Stimulated activated naive CD8-positive, alpha-beta T cell treated with anti-CD3 and anti-CD28 coated beads, Interleukin-15, Interleukin-2, amounts not matched to agents 100 U/mL and 50 U/mL, for 24 hours (primary cell): ENCODE results near the gene DYNC1H1.
A peak's percentile ranks its signal among the peaks of the same experiment; 100 is the strongest.
"Not testable (repeated sequence)": the region's sequence is repeated elsewhere in the genome, so short reads cannot be mapped to it uniquely, and the experiment has no call there.

ENCODE experiments used
- ATAC-seq: fragments of 150-1000 bp; cut with Tn5 transposase; one replicate; pipeline ENCODE4 v1.10.0; 2021
- DNase-seq: peaks from one replicate; pipeline ENCODE4 v3.0.0; 2021

The DYNC1H1 gene

GRCh38 chr14:102064590-102064989 is 100.2 kb downstream of the DYNC1H1 start:
- not testable (repeated sequence) for ATAC-seq, DNase-seq

- no peak for DNase-seq
- ATAC-seq, result peak; percentile 53
Observed at GRCh38 chr14:102066041-102066451, 101.7 kb downstream of the DYNC1H1 start.

- ATAC-seq, result no peak
- no peak for DNase-seq
Observed at GRCh38 chr14:102071283-102071998, 107.1 kb downstream of the DYNC1H1 start.

- no peak for ATAC-seq
- no peak for DNase-seq
Observed at GRCh38 chr14:102074415-102074964, 110.1 kb downstream of the DYNC1H1 start.

GRCh38 chr14:102075155-102075554 is 110.8 kb downstream of the DYNC1H1 start:
- no peak for DNase-seq
- ATAC-seq, result no peak

GRCh38 chr14:102077382-102077709 is 113.0 kb downstream of the DYNC1H1 start:
- ATAC-seq, result no peak
- DNase-seq, result no peak

- ATAC-seq, DNase-seq: not testable (repeated sequence)
Observed at GRCh38 chr14:102078361-102078791, 114.0 kb downstream of the DYNC1H1 start.

- ATAC-seq (no peak), DNase-seq (no peak)
Observed at GRCh38 chr14:102078831-102079699, 114.7 kb downstream of the DYNC1H1 start.

GRCh38 chr14:102079700-102079979 is 115.3 kb downstream of the DYNC1H1 start:
- ATAC-seq (no peak), DNase-seq (no peak)

GRCh38 chr14:102080183-102081080 is 116.1 kb downstream of the DYNC1H1 start:
- ATAC-seq (no peak), DNase-seq (no peak)

GRCh38 chr14:102081231-102082080 is 117.1 kb downstream of the DYNC1H1 start:
- no peak for DNase-seq

GRCh38 chr14:102084522-102084921 is 120.1 kb downstream of the DYNC1H1 start:
- ATAC-seq, DNase-seq: not testable (repeated sequence)

More at GRCh38 chr14:102081231-102082080, 117.1 kb downstream of the DYNC1H1 start:
- no peak for ATAC-seq

GRCh38 chr14:102084931-102085330 is 120.6 kb downstream of the DYNC1H1 start:
- ATAC-seq (no peak), DNase-seq (no peak)

- DNase-seq (no peak), ATAC-seq (no peak)
Observed at GRCh38 chr14:102085488-102085887, 121.1 kb downstream of the DYNC1H1 start.

GRCh38 chr14:102085948-102086708 is 121.8 kb downstream of the DYNC1H1 start:
- DNase-seq, result peak; percentile 66
- peak; percentile 23 for ATAC-seq

GRCh38 chr14:102086709-102086971 is 122.3 kb downstream of the DYNC1H1 start:
- ATAC-seq (no peak), DNase-seq (no peak)

- ATAC-seq (peak; percentile 74), DNase-seq (peak; percentile 98)
Observed at GRCh38 chr14:102086972-102087761, 122.8 kb downstream of the DYNC1H1 start, which contains the start of gene HSP90AA1. HSP90AA1 (minus strand) TSS chr14:102087044; CDS start chr14:102086378, 666 bp downstream.

GRCh38 chr14:102087762-102088011 is 123.3 kb downstream of the DYNC1H1 start:
- DNase-seq, result no peak
- ATAC-seq, result no peak

- DNase-seq (peak; percentile 74), ATAC-seq (peak; percentile 34)
Observed at GRCh38 chr14:102088012-102088792, 123.8 kb downstream of the DYNC1H1 start.
